Epithelial cell of alveolus of lung (primary cell): ENCODE measurements around the gene USP17L25. TPM values are rescaled to one million over a fixed set of nuclear protein-coding genes. Genes with fewer than 3 reads are reported as not detected.

Source experiments
- total RNA-seq: library from RNA; depleted of rRNA; stranded (reverse); fragments of >200 nt; gene quantifications from 2 replicates; pipeline ENCODE4 v1.2.1, GENCODE V29; 2015

Gene USP17L25
- total RNA-seq = not detected in 2 replicates

GRCh38 chr4:9329611-9330010 is at the start of gene USP17L25:
Gene USP17L25 (plus strand): TSS chr4:9329911. CDS start chr4:9329911, 0 bp downstream.

GRCh38 chr4:9324865-9325264 is 4.8 kb upstream of the USP17L25 start, which contains the start of gene USP17L24:
Gene USP17L24 (plus strand): TSS chr4:9325165. CDS start chr4:9325165, 0 bp downstream.

GRCh38 chr4:9334358-9334757 is 4.6 kb downstream of the USP17L25 start, which contains the start of gene USP17L26:
Gene USP17L26 (plus strand): TSS chr4:9334658. CDS start chr4:9334658, 0 bp downstream.

DNA sequence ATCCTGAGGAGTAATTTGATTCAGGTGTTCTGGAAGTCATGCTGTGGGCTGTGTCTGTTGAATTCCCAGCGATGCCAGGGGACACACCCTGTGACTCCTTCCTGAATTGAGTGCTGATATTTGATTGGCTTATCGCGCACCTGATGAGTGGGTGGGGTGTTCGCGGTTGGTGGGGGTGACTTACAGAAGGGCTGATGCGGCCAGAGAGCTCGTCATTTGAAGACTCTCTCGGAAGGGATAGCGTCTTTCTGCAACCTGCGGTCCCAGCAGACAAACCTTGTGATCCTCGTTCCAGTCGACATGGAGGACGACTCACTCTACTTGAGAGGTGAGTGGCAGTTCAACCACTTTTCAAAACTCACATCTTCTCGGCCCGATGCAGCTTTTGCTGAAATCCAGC is 9.4 kb downstream of the USP17L25 start, which contains the start of gene USP17L5:
TSS of gene USP17L5 (plus strand) at position 301 of the 400 bp plus-strand sequence. CDS start at position 301, 0 bp downstream.

GRCh38 chr4:9343848-9344247 is 14.1 kb downstream of the USP17L25 start, which contains the start of gene USP17L27:
Gene USP17L27 (plus strand): TSS chr4:9344148. CDS start chr4:9344148, 0 bp downstream.

DNA sequence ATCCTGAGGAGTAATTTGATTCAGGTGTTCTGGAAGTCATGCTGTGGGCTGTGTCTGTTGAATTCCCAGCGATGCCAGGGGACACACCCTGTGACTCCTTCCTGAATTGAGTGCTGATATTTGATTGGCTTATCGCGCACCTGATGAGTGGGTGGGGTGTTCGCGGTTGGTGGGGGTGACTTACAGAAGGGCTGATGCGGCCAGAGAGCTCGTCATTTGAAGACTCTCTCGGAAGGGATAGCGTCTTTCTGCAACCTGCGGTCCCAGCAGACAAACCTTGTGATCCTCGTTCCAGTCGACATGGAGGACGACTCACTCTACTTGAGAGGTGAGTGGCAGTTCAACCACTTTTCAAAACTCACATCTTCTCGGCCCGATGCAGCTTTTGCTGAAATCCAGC is 18.9 kb downstream of the USP17L25 start, which contains the start of gene USP17L28:
TSS of gene USP17L28 (plus strand) at position 301 of the 400 bp plus-strand sequence. CDS start at position 301, 0 bp downstream.

GRCh38 chr4:9353338-9353737 is 23.6 kb downstream of the USP17L25 start, which contains the start of gene USP17L29:
Gene USP17L29 (plus strand): TSS chr4:9353638. CDS start chr4:9353638, 0 bp downstream.

GRCh38 chr4:9362829-9363228 is 33.1 kb downstream of the USP17L25 start, which contains the start of gene USP17L30:
Gene USP17L30 (plus strand): TSS chr4:9363129. CDS start chr4:9363129, 0 bp downstream.

Other genes with a start within 250 kb of the USP17L25 start
- gene FAM90A26, start 159.5 kb upstream of the USP17L25 start, total RNA-seq = not detected in 2 replicates
- not detected in 2 replicates for gene USP17L10, start 119.3 kb upstream of the USP17L25 start, total RNA-seq
- not detected in 2 replicates for gene USP17L11, start 114.5 kb upstream of the USP17L25 start, total RNA-seq
- gene USP17L12, start 109.8 kb upstream of the USP17L25 start, total RNA-seq = not detected in 2 replicates
- gene USP17L13, start 105.0 kb upstream of the USP17L25 start, total RNA-seq = not detected in 2 replicates
- gene USP17L15, start 95.5 kb upstream of the USP17L25 start, total RNA-seq = not detected in 2 replicates
- gene USP17L17, start 86.0 kb upstream of the USP17L25 start, total RNA-seq = not detected in 2 replicates
- not detected in 2 replicates for gene USP17L18, start 81.3 kb upstream of the USP17L25 start, total RNA-seq
- gene USP17L19, start 76.5 kb upstream of the USP17L25 start, total RNA-seq = not detected in 2 replicates
- not detected in 2 replicates for gene USP17L20, start 71.8 kb upstream of the USP17L25 start, total RNA-seq
- not detected in 2 replicates for gene USP17L21, start 67.0 kb upstream of the USP17L25 start, total RNA-seq
- not detected in 2 replicates for gene USP17L22, start 62.3 kb upstream of the USP17L25 start, total RNA-seq
- not detected in 2 replicates for gene USP17L24, start 4.7 kb upstream of the USP17L25 start, total RNA-seq
- gene USP17L26, start 4.7 kb downstream of the USP17L25 start, total RNA-seq = not detected in 2 replicates
- gene USP17L5, start 9.5 kb downstream of the USP17L25 start, total RNA-seq = not detected in 2 replicates
- gene USP17L27, start 14.2 kb downstream of the USP17L25 start, total RNA-seq = not detected in 2 replicates
- not detected in 2 replicates for gene USP17L28, start 19.0 kb downstream of the USP17L25 start, total RNA-seq
- gene USP17L29, start 23.7 kb downstream of the USP17L25 start, total RNA-seq = not detected in 2 replicates
- gene USP17L30, start 33.2 kb downstream of the USP17L25 start, total RNA-seq = not detected in 2 replicates
- gene DEFB131A, start 114.5 kb downstream of the USP17L25 start, total RNA-seq = not detected in 2 replicates